K562 (cell line): ENCODE results near the gene ZNRF3. TPM values are rescaled to one million over a fixed set of nuclear protein-coding genes. Genes with fewer than 3 reads are reported as not detected.

Experiments used
- NBN ChIP-seq: fragments of 450-650 bp; IDR thresholded peaks from 2 replicates; pipeline ENCODE4 v1.6.1; 2016; ENCODE audit warnings: low read depth, mild to moderate bottlenecking
- SMARCA4 ChIP-seq: fragments of 450-650 bp; IDR thresholded peaks from 2 replicates; pipeline ENCODE4 v1.6.1; 2016
- STAT5B ChIP-seq: fragments of 250-450 bp; sonication (Bioruptor Pico); IDR thresholded peaks from 2 replicates; pipeline ENCODE4 v1.8.0; 2021; ENCODE audit warnings: mild to moderate bottlenecking, inconsistent platforms
- TAL1 ChIP-seq: fragments of 450-650 bp; IDR thresholded peaks from 2 replicates; pipeline ENCODE4 v1.6.1; 2016; ENCODE audit warnings: mild to moderate bottlenecking
- ZNF75A ChIP-seq: fragments of 450-650 bp; formaldehyde crosslinking; IDR thresholded peaks from 2 replicates; pipeline ENCODE4 v1.4.0; 2020; ENCODE audit warnings: mild to moderate bottlenecking
- polyA plus RNA-seq, 8 experiments: library from polyadenylated mRNA; depleted of rRNA in 4 of 8; stranded (reverse) in 5 of 8; unstranded in 3 of 8; fragments of >200 nt; fragmentation: Nextera tagmentation in 2 of 8; fragmentation: Illumina TruSeq in 1 of 8; extraction: Ambion mirVana in 2 of 8; extraction: Trizol in 1 of 8; gene quantifications; 2 replicates each; pipeline versions ENCODE4 v1.2.1 to v1.2.3, GENCODE V29; 2011 to 2014; ENCODE audit warnings: inconsistent platforms in 1 of 8, missing spikeins in 1 of 8
- total RNA-seq, 7 experiments: library from RNA; depleted of rRNA in 6 of 7; stranded (reverse); fragments of >200 nt in 6 of 7; fragmentation: Illumina TruSeq in 2 of 7; extraction: Trizol in 2 of 7; gene quantifications; 2 replicates each; pipeline versions ENCODE4 v1.2.1 to v1.2.3, GENCODE V29; 2011 to 2021; ENCODE audit warnings: low replicate concordance in 1 of 7
- TF ChIP-seq, protein P1 (sequence below): fragments of 450-650 bp; IDR thresholded peaks from 2 replicates; pipeline ENCODE4 v1.6.1; 2016; ENCODE audit warnings: mild to moderate bottlenecking, moderate library complexity
- TF ChIP-seq, protein P2 (sequence below): sonication (generic); formaldehyde crosslinking; IDR thresholded peaks from 2 replicates; pipeline ENCODE4 v1.8.0; 2022; ENCODE audit warnings: mild to moderate bottlenecking, low read depth, missing genetic modification reagents

ZNRF3 gene
- total and polyA plus RNA-seq, 9 of the 15 experiments (the other 6 are each of a cell fraction or from before 2014, with no cell fraction given) = 0.41 to 5.9 (median 1.7) TPM

DNA sequence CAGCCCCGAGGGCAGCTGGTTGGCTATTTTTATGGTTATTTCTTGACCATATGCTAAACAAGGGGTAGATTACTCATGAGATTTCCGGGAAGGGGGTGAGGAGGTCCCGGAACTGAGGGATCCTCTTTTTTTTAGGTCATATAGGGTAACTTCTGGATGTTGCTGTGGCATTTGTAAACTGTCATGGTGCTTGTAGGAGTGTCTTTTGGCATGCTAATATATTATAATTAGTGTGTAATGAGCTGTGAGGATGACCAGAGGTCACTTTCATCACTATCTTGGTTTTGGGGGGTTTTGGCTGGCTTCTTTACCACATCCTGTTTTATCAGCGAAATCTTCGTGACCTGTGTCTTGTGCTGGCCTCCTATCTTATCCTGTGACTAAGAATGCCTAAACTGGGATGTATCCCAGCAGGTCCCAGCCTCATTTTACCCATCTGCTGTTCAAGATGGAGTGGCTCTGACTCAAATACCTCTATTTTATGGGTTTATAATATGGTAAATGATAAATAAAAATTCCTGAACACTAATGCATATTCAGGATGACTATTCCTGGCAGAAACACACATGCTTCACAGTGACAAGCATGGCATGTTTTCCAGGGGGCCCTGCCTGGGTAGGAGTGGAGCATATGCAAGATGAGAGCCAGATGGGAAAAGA is 200.7 kb downstream of the ZNRF3 start (continued):
- TF ChIP-seq, protein P1, sequence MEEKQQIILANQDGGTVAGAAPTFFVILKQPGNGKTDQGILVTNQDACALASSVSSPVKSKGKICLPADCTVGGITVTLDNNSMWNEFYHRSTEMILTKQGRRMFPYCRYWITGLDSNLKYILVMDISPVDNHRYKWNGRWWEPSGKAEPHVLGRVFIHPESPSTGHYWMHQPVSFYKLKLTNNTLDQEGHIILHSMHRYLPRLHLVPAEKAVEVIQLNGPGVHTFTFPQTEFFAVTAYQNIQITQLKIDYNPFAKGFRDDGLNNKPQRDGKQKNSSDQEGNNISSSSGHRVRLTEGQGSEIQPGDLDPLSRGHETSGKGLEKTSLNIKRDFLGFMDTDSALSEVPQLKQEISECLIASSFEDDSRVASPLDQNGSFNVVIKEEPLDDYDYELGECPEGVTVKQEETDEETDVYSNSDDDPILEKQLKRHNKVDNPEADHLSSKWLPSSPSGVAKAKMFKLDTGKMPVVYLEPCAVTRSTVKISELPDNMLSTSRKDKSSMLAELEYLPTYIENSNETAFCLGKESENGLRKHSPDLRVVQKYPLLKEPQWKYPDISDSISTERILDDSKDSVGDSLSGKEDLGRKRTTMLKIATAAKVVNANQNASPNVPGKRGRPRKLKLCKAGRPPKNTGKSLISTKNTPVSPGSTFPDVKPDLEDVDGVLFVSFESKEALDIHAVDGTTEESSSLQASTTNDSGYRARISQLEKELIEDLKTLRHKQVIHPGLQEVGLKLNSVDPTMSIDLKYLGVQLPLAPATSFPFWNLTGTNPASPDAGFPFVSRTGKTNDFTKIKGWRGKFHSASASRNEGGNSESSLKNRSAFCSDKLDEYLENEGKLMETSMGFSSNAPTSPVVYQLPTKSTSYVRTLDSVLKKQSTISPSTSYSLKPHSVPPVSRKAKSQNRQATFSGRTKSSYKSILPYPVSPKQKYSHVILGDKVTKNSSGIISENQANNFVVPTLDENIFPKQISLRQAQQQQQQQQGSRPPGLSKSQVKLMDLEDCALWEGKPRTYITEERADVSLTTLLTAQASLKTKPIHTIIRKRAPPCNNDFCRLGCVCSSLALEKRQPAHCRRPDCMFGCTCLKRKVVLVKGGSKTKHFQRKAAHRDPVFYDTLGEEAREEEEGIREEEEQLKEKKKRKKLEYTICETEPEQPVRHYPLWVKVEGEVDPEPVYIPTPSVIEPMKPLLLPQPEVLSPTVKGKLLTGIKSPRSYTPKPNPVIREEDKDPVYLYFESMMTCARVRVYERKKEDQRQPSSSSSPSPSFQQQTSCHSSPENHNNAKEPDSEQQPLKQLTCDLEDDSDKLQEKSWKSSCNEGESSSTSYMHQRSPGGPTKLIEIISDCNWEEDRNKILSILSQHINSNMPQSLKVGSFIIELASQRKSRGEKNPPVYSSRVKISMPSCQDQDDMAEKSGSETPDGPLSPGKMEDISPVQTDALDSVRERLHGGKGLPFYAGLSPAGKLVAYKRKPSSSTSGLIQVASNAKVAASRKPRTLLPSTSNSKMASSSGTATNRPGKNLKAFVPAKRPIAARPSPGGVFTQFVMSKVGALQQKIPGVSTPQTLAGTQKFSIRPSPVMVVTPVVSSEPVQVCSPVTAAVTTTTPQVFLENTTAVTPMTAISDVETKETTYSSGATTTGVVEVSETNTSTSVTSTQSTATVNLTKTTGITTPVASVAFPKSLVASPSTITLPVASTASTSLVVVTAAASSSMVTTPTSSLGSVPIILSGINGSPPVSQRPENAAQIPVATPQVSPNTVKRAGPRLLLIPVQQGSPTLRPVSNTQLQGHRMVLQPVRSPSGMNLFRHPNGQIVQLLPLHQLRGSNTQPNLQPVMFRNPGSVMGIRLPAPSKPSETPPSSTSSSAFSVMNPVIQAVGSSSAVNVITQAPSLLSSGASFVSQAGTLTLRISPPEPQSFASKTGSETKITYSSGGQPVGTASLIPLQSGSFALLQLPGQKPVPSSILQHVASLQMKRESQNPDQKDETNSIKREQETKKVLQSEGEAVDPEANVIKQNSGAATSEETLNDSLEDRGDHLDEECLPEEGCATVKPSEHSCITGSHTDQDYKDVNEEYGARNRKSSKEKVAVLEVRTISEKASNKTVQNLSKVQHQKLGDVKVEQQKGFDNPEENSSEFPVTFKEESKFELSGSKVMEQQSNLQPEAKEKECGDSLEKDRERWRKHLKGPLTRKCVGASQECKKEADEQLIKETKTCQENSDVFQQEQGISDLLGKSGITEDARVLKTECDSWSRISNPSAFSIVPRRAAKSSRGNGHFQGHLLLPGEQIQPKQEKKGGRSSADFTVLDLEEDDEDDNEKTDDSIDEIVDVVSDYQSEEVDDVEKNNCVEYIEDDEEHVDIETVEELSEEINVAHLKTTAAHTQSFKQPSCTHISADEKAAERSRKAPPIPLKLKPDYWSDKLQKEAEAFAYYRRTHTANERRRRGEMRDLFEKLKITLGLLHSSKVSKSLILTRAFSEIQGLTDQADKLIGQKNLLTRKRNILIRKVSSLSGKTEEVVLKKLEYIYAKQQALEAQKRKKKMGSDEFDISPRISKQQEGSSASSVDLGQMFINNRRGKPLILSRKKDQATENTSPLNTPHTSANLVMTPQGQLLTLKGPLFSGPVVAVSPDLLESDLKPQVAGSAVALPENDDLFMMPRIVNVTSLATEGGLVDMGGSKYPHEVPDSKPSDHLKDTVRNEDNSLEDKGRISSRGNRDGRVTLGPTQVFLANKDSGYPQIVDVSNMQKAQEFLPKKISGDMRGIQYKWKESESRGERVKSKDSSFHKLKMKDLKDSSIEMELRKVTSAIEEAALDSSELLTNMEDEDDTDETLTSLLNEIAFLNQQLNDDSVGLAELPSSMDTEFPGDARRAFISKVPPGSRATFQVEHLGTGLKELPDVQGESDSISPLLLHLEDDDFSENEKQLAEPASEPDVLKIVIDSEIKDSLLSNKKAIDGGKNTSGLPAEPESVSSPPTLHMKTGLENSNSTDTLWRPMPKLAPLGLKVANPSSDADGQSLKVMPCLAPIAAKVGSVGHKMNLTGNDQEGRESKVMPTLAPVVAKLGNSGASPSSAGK = no peak
- TF ChIP-seq NBN = no peak
- TF ChIP-seq TAL1 = no peak
- TF ChIP-seq, protein P2, sequence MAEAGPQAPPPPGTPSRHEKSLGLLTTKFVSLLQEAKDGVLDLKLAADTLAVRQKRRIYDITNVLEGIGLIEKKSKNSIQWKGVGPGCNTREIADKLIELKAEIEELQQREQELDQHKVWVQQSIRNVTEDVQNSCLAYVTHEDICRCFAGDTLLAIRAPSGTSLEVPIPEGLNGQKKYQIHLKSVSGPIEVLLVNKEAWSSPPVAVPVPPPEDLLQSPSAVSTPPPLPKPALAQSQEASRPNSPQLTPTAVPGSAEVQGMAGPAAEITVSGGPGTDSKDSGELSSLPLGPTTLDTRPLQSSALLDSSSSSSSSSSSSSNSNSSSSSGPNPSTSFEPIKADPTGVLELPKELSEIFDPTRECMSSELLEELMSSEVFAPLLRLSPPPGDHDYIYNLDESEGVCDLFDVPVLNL (CRISPR knock-in tag) = no peak
- no peak for TF ChIP-seq SMARCA4
- TF ChIP-seq ZNF75A (CRISPR knock-in tag) = no peak
- no peak for TF ChIP-seq STAT5B (CRISPR knock-in tag)
